Activated T-helper 1 cell treated with anti-CD3 and anti-CD28 coated beads, Interleukin-12 subunit alpha, Interleukin-12 subunit beta, Interleukin-2, Interleukin-4 antibody, amounts not matched to agents 30 ng/mL and 10 ng/mL and 1 ng/mL, durations not matched to agents 14 hours and 24 hours and 36 hours (primary cell): Measurements from ENCODE around the gene C12orf43. TPM values are rescaled to one million over a fixed set of nuclear protein-coding genes. Genes with fewer than 3 reads are reported as not detected.

Experiments used
- DNase-seq: peaks from one replicate; pipeline ENCODE4 v3.0.0; 2021; ENCODE audit warnings: low spot score
- H3K27ac Mint-ChIP-seq: one replicate; pipeline ENCODE4 v1.8.0; 2021; ENCODE audit warnings: mild to moderate bottlenecking, mixed read lengths
- H3K27me3 Mint-ChIP-seq: one replicate; pipeline ENCODE4 v1.8.0; 2022; ENCODE audit warnings: mild to moderate bottlenecking, moderate library complexity, mixed read lengths; ENCODE audit not compliant: insufficient read depth
- H3K36me3 Mint-ChIP-seq: one replicate; pipeline ENCODE4 v1.8.0; 2021; ENCODE audit warnings: low read depth, mixed read lengths
- H3K4me1 Mint-ChIP-seq: one replicate; pipeline ENCODE4 v1.8.0; 2021; ENCODE audit warnings: low read depth, mixed read lengths
- H3K4me3 Mint-ChIP-seq: one replicate; pipeline ENCODE4 v1.8.0; 2021; ENCODE audit warnings: mild to moderate bottlenecking, moderate library complexity, mixed read lengths
- H3K9me3 Mint-ChIP-seq: one replicate; pipeline ENCODE4 v1.8.0; 2021; ENCODE audit warnings: mixed read lengths
- intact Hi-C: fragments of 100-400 bp; cut with micrococcal nuclease; formaldehyde crosslinking; loops from one replicate; pipeline ENCODE4 v1.15.1; 2024
- total RNA-seq: library from RNA; stranded (reverse); gene quantifications from 2 replicates; pipeline ENCODE4 v1.2.3, GENCODE V29; 2022

Gene C12orf43
- total RNA-seq, 1 donor from 2014 or later: 35.3 TPM

DNA sequence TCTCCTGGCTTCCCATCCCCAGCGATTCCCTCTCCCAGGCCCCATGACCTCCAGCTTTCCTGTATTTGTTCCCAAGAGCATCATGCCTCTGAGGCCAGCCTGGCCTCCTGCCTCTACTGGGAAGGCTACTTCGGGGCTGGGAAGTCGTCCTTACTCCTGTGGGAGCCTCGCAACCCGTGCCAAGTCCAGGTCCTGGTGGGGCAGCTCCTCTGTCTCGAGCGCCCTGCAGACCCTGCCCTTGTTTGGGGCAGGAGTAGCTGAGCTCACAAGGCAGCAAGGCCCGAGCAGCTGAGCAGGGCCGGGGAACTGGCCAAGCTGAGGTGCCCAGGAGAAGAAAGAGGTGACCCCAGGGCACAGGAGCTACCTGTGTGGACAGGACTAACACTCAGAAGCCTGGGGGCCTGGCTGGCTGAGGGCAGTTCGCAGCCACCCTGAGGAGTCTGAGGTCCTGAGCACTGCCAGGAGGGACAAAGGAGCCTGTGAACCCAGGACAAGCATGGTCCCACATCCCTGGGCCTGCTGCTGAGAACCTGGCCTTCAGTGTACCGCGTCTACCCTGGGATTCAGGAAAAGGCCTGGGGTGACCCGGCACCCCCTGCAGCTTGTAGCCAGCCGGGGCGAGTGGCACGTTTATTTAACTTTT is 14.3 kb downstream of the C12orf43 start:
- no peak overlapping the region for H3K27ac Mint-ChIP-seq
- no peaks in the 10 kb centered on the region for H3K27me3 Mint-ChIP-seq
- no peak overlapping the region for H3K4me3 Mint-ChIP-seq
- H3K4me1 Mint-ChIP-seq: peaks cover 4% of the 10 kb centered on the region
- intact Hi-C loops: no loop called here
- no peak for DNase-seq
- peaks cover 24% of the 10 kb centered on the region for H3K36me3 Mint-ChIP-seq
- H3K9me3 Mint-ChIP-seq: no peaks in the 10 kb centered on the region

DNA sequence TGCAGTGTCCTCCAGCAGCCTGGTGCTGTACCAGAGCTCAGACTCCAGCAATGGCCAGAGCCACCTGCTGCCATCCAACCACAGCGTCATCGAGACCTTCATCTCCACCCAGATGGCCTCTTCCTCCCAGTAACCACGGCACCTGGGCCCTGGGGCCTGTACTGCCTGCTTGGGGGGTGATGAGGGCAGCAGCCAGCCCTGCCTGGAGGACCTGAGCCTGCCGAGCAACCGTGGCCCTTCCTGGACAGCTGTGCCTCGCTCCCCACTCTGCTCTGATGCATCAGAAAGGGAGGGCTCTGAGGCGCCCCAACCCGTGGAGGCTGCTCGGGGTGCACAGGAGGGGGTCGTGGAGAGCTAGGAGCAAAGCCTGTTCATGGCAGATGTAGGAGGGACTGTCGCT is 15.2 kb downstream of the C12orf43 start:
- DNase-seq: no peak
- no peak overlapping the region for H3K27ac Mint-ChIP-seq
- no peak overlapping the region for H3K4me3 Mint-ChIP-seq
- intact Hi-C loops: no loop called here
- H3K4me1 Mint-ChIP-seq: peaks cover 4% of the 10 kb centered on the region
- no peaks in the 10 kb centered on the region for H3K27me3 Mint-ChIP-seq
- no peaks in the 10 kb centered on the region for H3K9me3 Mint-ChIP-seq
- peaks cover 21% of the 10 kb centered on the region for H3K36me3 Mint-ChIP-seq

GRCh38 chr12:121000530-121000929 is 15.8 kb downstream of the C12orf43 start:
- no peak for DNase-seq
- Mint-ChIP-seq H3K36me3 (peaks cover 21% of the 10 kb centered on the region), H3K4me1 (peaks cover 3% of the 10 kb centered on the region), H3K27ac (no peak overlapping the region), H3K27me3 (no peaks in the 10 kb centered on the region), H3K4me3 (no peak overlapping the region), H3K9me3 (no peaks in the 10 kb centered on the region)
- intact Hi-C loops: no loop called here

DNA sequence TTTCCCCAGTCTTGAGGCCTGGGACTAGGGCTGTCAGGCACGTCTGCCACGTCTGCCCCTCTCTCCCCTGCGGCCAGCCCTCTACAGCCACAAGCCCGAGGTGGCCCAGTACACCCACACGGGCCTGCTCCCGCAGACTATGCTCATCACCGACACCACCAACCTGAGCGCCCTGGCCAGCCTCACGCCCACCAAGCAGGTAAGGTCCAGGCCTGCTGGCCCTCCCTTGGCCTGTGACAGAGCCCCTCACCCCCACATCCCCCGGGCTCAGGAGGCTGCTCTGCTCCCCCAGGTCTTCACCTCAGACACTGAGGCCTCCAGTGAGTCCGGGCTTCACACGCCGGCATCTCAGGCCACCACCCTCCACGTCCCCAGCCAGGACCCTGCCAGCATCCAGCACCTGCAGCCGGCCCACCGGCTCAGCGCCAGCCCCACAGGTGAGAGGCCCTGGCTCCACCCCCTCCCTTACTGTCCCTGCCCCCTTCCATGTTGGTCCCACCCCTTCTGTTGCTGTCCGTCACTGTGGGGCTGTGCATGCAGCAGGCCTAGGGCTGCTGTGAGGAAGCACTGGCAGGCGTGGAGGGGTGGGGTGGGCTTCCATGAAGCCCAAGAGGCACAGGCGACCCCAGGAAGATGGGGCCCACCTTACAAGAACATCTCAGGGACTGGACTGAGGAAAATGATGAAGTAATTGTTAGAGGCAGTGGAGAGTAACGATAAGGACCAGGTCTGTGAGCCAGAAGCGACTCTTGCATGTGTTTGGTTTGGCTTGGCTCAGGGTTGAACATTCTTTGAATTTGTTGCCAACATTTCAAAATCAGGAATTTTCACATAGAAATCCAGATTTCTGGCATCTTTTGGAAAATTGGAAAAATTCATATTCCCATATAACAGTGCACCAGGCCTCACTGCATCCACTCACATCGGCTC is 16.8 kb downstream of the C12orf43 start:
- H3K9me3 Mint-ChIP-seq: no peaks in the 10 kb centered on the region
- H3K4me3 Mint-ChIP-seq: no peak overlapping the region
- H3K36me3 Mint-ChIP-seq: peaks cover 12% of the 10 kb centered on the region
- no peak overlapping the region for H3K27ac Mint-ChIP-seq
- intact Hi-C loops: no loop called here
- DNase-seq: no peak
- H3K27me3 Mint-ChIP-seq: peaks cover 2% of the 10 kb centered on the region
- no peaks in the 10 kb centered on the region for H3K4me1 Mint-ChIP-seq

- intact Hi-C loops: no loop called here
- DNase-seq: no peak
- Mint-ChIP-seq H3K4me1 (no peaks in the 10 kb centered on the region), H3K36me3 (peaks cover 5% of the 10 kb centered on the region), H3K9me3 (no peaks in the 10 kb centered on the region), H3K27me3 (peaks cover 2% of the 10 kb centered on the region), H3K27ac (no peak overlapping the region), H3K4me3 (no peak overlapping the region)
Measured at GRCh38 chr12:120998435-120998834, 17.9 kb downstream of the C12orf43 start.

DNA sequence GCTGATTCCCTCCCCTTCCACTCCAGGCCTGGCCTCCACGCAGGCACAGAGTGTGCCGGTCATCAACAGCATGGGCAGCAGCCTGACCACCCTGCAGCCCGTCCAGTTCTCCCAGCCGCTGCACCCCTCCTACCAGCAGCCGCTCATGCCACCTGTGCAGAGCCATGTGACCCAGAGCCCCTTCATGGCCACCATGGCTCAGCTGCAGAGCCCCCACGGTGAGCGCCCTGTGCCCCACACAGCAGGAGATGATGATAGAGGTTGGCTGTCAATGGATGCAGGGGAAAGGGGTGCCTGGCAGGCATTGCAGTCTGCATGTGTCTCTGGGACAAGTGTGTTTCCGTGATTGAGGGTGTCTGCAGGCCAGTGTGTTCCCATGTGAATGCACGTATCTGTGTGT is 18.8 kb downstream of the C12orf43 start:
- Mint-ChIP-seq H3K36me3 (peaks cover 1% of the 10 kb centered on the region), H3K4me1 (no peaks in the 10 kb centered on the region), H3K9me3 (no peaks in the 10 kb centered on the region), H3K27me3 (peaks cover 2% of the 10 kb centered on the region), H3K27ac (no peak overlapping the region), H3K4me3 (no peak overlapping the region)
- no peak for DNase-seq
- intact Hi-C loops: no loop called here

DNA sequence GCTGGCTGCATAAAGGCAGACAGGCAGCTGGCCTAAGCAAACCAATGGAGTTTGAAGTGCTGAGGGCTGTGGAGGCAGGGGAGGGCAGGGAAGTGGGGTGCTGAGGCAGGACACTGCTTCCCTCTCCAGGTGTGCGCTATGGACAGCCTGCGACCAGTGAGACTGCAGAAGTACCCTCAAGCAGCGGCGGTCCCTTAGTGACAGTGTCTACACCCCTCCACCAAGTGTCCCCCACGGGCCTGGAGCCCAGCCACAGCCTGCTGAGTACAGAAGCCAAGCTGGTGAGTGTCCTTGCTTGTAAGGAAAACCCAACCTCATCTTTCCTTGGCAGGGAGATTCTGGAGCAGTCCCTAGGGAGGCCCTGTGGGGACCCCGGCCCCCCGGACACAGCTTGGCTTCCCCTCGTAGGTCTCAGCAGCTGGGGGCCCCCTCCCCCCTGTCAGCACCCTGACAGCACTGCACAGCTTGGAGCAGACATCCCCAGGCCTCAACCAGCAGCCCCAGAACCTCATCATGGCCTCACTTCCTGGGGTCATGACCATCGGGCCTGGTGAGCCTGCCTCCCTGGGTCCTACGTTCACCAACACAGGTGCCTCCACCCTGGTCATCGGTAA is 20.0 kb downstream of the C12orf43 start:
- H3K27ac Mint-ChIP-seq: no peak overlapping the region
- H3K4me1 Mint-ChIP-seq: no peaks in the 10 kb centered on the region
- peaks cover 1% of the 10 kb centered on the region for H3K36me3 Mint-ChIP-seq
- no peak overlapping the region for H3K4me3 Mint-ChIP-seq
- no peaks in the 10 kb centered on the region for H3K9me3 Mint-ChIP-seq
- intact Hi-C loops: no loop called here
- peaks cover 3% of the 10 kb centered on the region for H3K27me3 Mint-ChIP-seq
- DNase-seq: no peak

- intact Hi-C loops: no loop called here
- H3K4me1 Mint-ChIP-seq: no peaks in the 10 kb centered on the region
- no peak overlapping the region for H3K4me3 Mint-ChIP-seq
- DNase-seq: no peak
- peaks cover 1% of the 10 kb centered on the region for H3K36me3 Mint-ChIP-seq
- no peak overlapping the region for H3K27ac Mint-ChIP-seq
- H3K9me3 Mint-ChIP-seq: no peaks in the 10 kb centered on the region
- H3K27me3 Mint-ChIP-seq: peaks cover 7% of the 10 kb centered on the region
Measured at GRCh38 chr12:120994589-120995337, 21.5 kb downstream of the C12orf43 start.

DNA sequence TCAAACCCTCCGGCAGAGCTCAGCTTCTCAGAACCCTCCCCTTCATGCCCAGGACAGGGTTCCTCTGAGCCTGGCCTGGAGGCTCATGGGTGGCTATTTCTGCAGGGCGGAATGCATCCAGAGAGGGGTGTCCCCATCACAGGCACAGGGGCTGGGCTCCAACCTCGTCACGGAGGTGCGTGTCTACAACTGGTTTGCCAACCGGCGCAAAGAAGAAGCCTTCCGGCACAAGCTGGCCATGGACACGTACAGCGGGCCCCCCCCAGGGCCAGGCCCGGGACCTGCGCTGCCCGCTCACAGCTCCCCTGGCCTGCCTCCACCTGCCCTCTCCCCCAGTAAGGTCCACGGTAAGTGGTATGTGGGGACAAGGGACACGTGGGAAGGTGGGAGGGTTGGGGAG is 22.2 kb downstream of the C12orf43 start:
- Mint-ChIP-seq H3K4me3 (no peak overlapping the region), H3K9me3 (no peaks in the 10 kb centered on the region), H3K27me3 (peaks cover 9% of the 10 kb centered on the region), H3K36me3 (no peaks in the 10 kb centered on the region), H3K27ac (no peak overlapping the region), H3K4me1 (no peaks in the 10 kb centered on the region)
- no peak for DNase-seq
- intact Hi-C loops: no loop called here

DNA sequence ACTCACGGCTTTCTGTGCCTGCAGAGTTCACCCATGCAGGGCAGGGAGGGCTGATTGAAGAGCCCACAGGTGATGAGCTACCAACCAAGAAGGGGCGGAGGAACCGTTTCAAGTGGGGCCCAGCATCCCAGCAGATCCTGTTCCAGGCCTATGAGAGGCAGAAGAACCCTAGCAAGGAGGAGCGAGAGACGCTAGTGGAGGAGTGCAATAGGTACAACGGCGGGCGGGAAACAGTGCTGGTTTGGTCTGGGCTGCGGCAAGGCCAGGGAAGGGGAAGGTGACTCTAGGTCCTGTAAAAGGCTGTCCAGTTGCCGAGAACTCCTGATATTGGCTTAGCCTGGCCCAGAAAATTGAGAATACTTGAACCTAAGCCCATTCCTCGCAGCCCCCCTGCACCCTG is 22.8 kb downstream of the C12orf43 start:
- Mint-ChIP-seq H3K36me3 (no peaks in the 10 kb centered on the region), H3K27me3 (peaks cover 9% of the 10 kb centered on the region), H3K27ac (no peak overlapping the region), H3K4me1 (no peaks in the 10 kb centered on the region), H3K4me3 (no peak overlapping the region), H3K9me3 (no peaks in the 10 kb centered on the region)
- no peak for DNase-seq
- intact Hi-C loops: no loop called here

- Mint-ChIP-seq H3K9me3 (no peaks in the 10 kb centered on the region), H3K27ac (no peak overlapping the region), H3K36me3 (no peaks in the 10 kb centered on the region), H3K4me3 (no peak overlapping the region), H3K4me1 (no peaks in the 10 kb centered on the region), H3K27me3 (peaks cover 12% of the 10 kb centered on the region)
- intact Hi-C loops: no loop called here
- no peak for DNase-seq
Measured at GRCh38 chr12:120992989-120993388, 23.3 kb downstream of the C12orf43 start.

- Mint-ChIP-seq H3K4me3 (no peak overlapping the region), H3K4me1 (no peaks in the 10 kb centered on the region)
- intact Hi-C loops: no loop called here
Measured at GRCh38 chr12:120991965-120992364, 24.3 kb downstream of the C12orf43 start.

More at GRCh38 chr12:120991965-120992364, 24.3 kb downstream of the C12orf43 start:
- Mint-ChIP-seq H3K9me3 (no peaks in the 10 kb centered on the region), H3K36me3 (no peaks in the 10 kb centered on the region), H3K27ac (no peak overlapping the region), H3K27me3 (peaks cover 12% of the 10 kb centered on the region)
- no peak for DNase-seq
